Endodermal cell (in vitro differentiated cells): ENCODE results near the gene ZBTB46. TPM values are rescaled to one million over a fixed set of nuclear protein-coding genes. Genes with fewer than 3 reads are reported as not detected.

Experiments
- DNase-seq: peaks from one replicate; pipeline ENCODE4 v3.0.0-alpha.2; 2017
- H3K27ac ChIP-seq: 2 replicates; pipeline ENCODE4 v1.5.1; 2013; ENCODE audit warnings: mild to moderate bottlenecking, low read depth, low read length, moderate library complexity
- H3K27me3 ChIP-seq: 2 replicates; pipeline ENCODE4 v1.6.1; 2013; ENCODE audit warnings: mild to moderate bottlenecking, low read length, moderate library complexity; ENCODE audit not compliant: insufficient read depth, control insufficient read depth, poor library complexity, severe bottlenecking
- H3K36me3 ChIP-seq: 2 replicates; pipeline ENCODE4 v1.7.0; 2013; ENCODE audit warnings: mild to moderate bottlenecking, low read length, moderate library complexity; ENCODE audit not compliant: control insufficient read depth, insufficient read depth
- H3K4me1 ChIP-seq: one replicate; pipeline ENCODE4 v1.7.0; 2013; ENCODE audit warnings: low read length; ENCODE audit not compliant: control insufficient read depth, insufficient read depth
- H3K4me3 ChIP-seq: 2 replicates; pipeline ENCODE4 v1.5.1; 2013; ENCODE audit warnings: mild to moderate bottlenecking, low read length, moderate library complexity
- H3K9ac ChIP-seq: 2 replicates; pipeline ENCODE4 v1.6.1; 2013; ENCODE audit warnings: mild to moderate bottlenecking, low read length, moderate library complexity; ENCODE audit not compliant: poor library complexity, severe bottlenecking; ENCODE audit errors: extremely low read depth
- H3K9me3 ChIP-seq: 2 replicates; pipeline ENCODE4 v1.6.1; 2013; ENCODE audit warnings: mild to moderate bottlenecking, low read length, moderate library complexity; ENCODE audit not compliant: control insufficient read depth
- H3K27ac Mint-ChIP-seq: 2 replicates; pipeline ENCODE4 v1.8.0; 2020; ENCODE audit warnings: mixed read lengths
- H3K27me3 Mint-ChIP-seq: 2 replicates; pipeline ENCODE4 v1.8.0; 2021; ENCODE audit warnings: mild to moderate bottlenecking, mixed read lengths; ENCODE audit not compliant: insufficient read depth
- H3K36me3 Mint-ChIP-seq: 2 replicates; pipeline ENCODE4 v1.8.0; 2020; ENCODE audit warnings: low read depth, mixed read lengths
- H3K4me1 Mint-ChIP-seq: 2 replicates; pipeline ENCODE4 v1.8.0; 2020; ENCODE audit warnings: mixed read lengths
- H3K4me3 Mint-ChIP-seq: 2 replicates; pipeline ENCODE4 v1.8.0; 2020; ENCODE audit warnings: mild to moderate bottlenecking, moderate library complexity, mixed read lengths
- H3K9me3 Mint-ChIP-seq: 2 replicates; pipeline ENCODE4 v1.8.0; 2020; ENCODE audit warnings: mild to moderate bottlenecking, mixed read lengths
- CTCF ChIP-seq: fragments of 200-600 bp; sonication (generic); conservative IDR thresholded peaks from 2 replicates; pipeline ENCODE4 v1.5.0; 2021; ENCODE audit warnings: antibody characterized with exemption, mild to moderate bottlenecking
- WGBS, 2 experiments: methylation state at CpG; one replicate each; pipeline versions ENCODE4 v1.1.5 to v1.1.7; 2013; ENCODE audit warnings: missing lambda C conversion rate in 2 of 2, mixed read lengths in 1 of 2; ENCODE audit not compliant: insufficient coverage in 1 of 2, insufficient read length in 1 of 2; 5-methylcytosine and 5-hydroxymethylcytosine counted together
- total RNA-seq, 2 donors: library from RNA; stranded (reverse); fragmentation: NEBNext Ultra II Directional in 1 of 2; extraction: Animal tissue kit (Norgen Biotek cat#: 25700) in 1 of 2; gene quantifications; 2 replicates in 1 of 2; 3 replicates in 1 of 2; pipeline ENCODE4 v1.2.1, GENCODE V29; 2021

ZBTB46 gene
- total RNA-seq, 2 donors from 2014 or later = 24.9 to 25.9 TPM

- peak overlapping the region; percentile 79 for H3K27ac ChIP-seq
- peaks cover 1% of the 10 kb centered on the region for H3K27me3 Mint-ChIP-seq
- H3K36me3 ChIP-seq = peaks cover 29% of the 10 kb centered on the region
- peak overlapping the region; percentile 86 for H3K4me3 ChIP-seq
- no peak for DNase-seq
- H3K4me3 Mint-ChIP-seq = peak overlapping the region; percentile 60
- H3K9ac ChIP-seq = peak overlapping the region; percentile 78
- H3K27me3 ChIP-seq = no peaks in the 10 kb centered on the region
- TF ChIP-seq CTCF = no peak
- no peaks in the 10 kb centered on the region for H3K9me3 Mint-ChIP-seq
- no peaks in the 10 kb centered on the region for H3K9me3 ChIP-seq
- peaks cover 13% of the 10 kb centered on the region for H3K36me3 Mint-ChIP-seq
- peaks cover 8% of the 10 kb centered on the region for H3K4me1 ChIP-seq
- no peak overlapping the region for H3K27ac Mint-ChIP-seq
- WGBS, 2 experiments = 0% methylated on average over 5 to 80 of the region's 80 CpGs
- H3K4me1 Mint-ChIP-seq = no peaks in the 10 kb centered on the region
These were observed 90.9 kb downstream of the ZBTB46 start for GRCh38 chr20:63740070-63740626.

DNA sequence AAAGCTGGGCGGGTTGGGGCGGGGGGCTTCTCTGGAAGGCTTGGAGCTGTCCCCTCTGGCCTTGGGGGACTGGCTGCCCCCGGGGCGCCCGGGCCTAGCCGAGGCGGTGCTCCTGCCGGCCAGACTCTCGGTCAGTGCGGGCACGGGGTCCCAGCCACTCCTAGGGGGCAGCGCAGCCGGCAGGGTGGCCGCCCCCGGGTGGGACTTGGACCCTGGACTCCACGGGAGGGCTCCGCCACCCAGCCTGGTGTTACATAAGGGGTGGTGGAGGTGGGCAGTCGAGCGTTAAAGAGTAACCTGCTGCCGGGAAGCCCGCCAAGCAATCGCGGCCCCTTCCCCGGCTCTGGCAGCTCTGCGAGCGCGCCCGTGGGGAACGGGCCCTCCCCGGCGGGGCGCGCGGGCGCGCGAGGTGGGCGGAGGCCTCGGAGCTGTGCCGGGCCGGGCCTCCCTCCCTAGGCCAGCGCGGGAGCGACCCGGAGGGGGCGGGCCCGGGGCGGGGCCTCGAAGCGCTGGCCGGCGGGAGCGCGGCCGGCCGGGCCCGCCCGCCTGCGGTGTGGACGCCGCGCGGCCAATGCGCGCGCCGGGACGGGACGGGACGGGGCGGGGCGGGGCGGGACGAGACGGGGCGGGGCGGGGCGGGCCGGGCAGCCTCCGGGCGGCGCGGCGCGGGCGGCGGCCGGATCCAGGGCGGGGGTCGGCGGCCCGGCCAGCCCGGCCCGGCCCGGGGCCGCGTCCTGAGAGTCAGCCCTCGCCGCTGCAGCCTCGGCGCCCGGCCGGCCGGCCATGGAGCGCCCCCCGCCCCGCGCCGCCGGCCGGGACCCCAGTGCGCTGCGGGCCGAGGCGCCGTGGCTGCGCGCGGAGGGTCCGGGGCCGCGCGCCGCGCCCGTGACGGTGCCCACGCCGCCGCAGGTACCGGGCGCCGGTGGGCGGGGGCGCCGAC lies 91.7 kb downstream of the ZBTB46 start, which contains the start of gene SLC2A4RG:
Gene SLC2A4RG (plus strand): TSS at position 647 of the 940 bp plus-strand sequence. CDS start 137 bp downstream, at position 784.
- TF ChIP-seq CTCF = no peak
- Histone ChIP-seq H3K4me3 (peak within 1 kb of the TSS; percentile 86), H3K27ac (peak within 1 kb of the TSS; percentile 79), H3K9ac (peak within 1 kb of the TSS; percentile 78), H3K9me3 (no peaks in the 10 kb centered on the region), H3K36me3 (peaks cover 27% of the 10 kb centered on the region), H3K27me3 (no peaks in the 10 kb centered on the region), H3K4me1 (peaks cover 8% of the 10 kb centered on the region)
- H3K27ac Mint-ChIP-seq = no peak within 1 kb of the TSS
- H3K4me3 Mint-ChIP-seq = peak within 1 kb of the TSS; percentile 60
- peaks cover 13% of the 10 kb centered on the region for H3K36me3 Mint-ChIP-seq
- WGBS, 2 experiments = 2 to 6% methylated on average over 27 to 132 of the region's 136 CpGs
- DNase-seq = peak; percentile 83
- no peaks in the 10 kb centered on the region for H3K9me3 Mint-ChIP-seq
- peaks cover 1% of the 10 kb centered on the region for H3K27me3 Mint-ChIP-seq
- no peaks in the 10 kb centered on the region for H3K4me1 Mint-ChIP-seq

- H3K9me3 ChIP-seq = no peaks in the 10 kb centered on the region
- H3K27ac ChIP-seq = no peak overlapping the region
- Mint-ChIP-seq H3K9me3 (no peaks in the 10 kb centered on the region), H3K4me3 (peak overlapping the region; percentile 11), H3K27me3 (peaks cover 1% of the 10 kb centered on the region), H3K4me1 (no peaks in the 10 kb centered on the region), H3K36me3 (peaks cover 18% of the 10 kb centered on the region), H3K27ac (no peak overlapping the region)
- peak; percentile 90 for DNase-seq
- H3K9ac ChIP-seq = no peak overlapping the region
- no peaks in the 10 kb centered on the region for H3K27me3 ChIP-seq
- peaks cover 27% of the 10 kb centered on the region for H3K36me3 ChIP-seq
- peaks cover 8% of the 10 kb centered on the region for H3K4me1 ChIP-seq
- WGBS, 2 experiments = 30 to 41% methylated on average over 26 of the region's 26 CpGs
- H3K4me3 ChIP-seq = no peak overlapping the region
- no peak for TF ChIP-seq CTCF
These were observed 92.4 kb downstream of the ZBTB46 start for GRCh38 chr20:63738687-63739129.
